Stimulated activated CD4-positive, alpha-beta T cell treated with anti-CD3 and anti-CD28 coated beads, Interleukin-12 subunit alpha, Interleukin-12 subunit beta, amount 100 ng/mL, for 24 hours (primary cell): ENCODE results near the gene INCENP.

ENCODE experiments used
- DNase-seq, 2 experiments: peaks; one replicate each; pipeline ENCODE4 v3.0.0-alpha.2; 2020; ENCODE audit warnings: low read depth in 2 of 2

INCENP gene

DNA sequence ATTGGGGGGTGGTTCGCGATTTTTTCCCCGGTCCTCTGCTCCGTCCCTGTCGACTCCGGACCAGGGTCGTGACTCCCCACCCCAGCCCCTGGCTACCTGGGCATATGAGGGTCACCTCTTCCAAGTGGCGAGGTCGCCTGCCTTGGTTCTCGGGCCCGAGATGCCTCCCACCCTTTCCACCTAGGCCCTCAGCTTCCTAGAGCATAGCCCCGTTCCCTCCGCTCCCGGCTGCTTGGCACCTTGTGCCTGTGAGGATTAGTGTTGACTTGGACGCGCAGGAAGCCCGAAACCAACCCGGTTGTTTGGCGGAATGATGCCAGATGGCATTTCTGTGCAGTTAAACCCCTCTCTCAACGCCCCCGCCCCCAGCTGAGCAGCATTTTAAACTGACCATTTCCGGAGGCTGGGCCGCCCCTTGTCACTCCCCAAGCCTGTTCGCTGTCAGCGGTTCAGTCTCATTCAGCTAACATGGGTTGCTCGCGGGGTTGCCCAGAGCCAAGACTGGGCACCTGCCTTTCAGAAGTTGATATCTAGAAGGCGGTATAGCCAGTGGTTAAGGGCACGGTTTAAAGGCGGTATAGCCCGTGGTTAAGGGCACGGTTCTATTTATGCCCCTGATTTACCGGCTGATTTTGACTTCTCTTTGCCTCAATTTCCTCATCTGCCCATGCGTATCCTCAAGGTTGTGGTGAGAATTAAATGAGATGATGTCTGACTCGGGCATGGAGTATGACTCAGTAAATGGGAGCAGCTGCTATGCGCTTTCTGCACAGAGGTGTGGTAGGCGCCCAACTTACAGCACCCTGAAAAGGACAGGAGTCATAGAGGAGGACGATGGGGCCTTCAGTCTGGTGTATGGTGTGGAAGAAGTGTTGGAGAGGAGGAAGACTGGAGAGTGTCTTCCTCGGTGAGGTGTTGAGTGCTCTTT is 639 bp downstream of the INCENP start:
- peak in 1 of 2 experiments; percentile 29 for DNase-seq

DNA sequence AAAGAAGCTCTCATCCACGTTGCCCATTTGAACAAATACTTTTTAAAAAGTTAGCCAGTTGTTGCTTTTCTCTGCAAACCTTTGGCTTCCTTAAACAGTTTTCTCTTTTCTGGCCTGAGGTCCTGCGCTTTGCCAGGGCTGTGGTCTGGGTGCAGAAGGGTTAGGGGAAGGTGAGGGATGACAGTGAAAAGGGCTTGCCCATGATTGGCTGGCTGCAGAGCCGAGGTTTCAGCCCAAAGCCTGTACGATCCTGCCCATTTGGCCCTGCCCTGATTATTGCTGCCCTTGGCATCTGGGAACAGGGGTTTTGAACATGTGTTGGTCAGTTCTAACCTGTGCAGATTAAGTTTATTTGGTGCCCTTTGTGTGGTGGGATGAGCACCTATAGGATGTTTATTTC is 1.5 kb downstream of the INCENP start:
- DNase-seq, result no peak

DNA sequence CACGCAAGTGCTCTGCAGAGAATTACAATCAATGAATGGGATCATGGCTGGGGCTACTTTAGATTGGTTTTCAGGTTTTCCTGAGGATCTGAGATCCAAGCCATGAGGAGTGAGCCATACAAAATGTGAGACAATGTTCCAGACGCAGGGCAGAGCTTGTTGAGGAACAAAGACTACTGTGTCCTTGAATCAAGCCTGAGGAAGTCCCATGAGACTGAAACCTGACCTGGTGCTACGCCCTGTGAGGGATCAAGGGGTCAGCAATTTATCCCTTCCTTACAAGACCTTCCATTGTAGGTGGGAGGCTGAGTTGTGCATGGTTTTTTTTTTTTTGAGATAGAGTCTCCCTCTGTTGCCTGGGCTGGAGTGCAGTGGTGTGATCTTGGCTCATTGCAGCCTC is 2.1 kb downstream of the INCENP start:
- no peak for DNase-seq

DNA sequence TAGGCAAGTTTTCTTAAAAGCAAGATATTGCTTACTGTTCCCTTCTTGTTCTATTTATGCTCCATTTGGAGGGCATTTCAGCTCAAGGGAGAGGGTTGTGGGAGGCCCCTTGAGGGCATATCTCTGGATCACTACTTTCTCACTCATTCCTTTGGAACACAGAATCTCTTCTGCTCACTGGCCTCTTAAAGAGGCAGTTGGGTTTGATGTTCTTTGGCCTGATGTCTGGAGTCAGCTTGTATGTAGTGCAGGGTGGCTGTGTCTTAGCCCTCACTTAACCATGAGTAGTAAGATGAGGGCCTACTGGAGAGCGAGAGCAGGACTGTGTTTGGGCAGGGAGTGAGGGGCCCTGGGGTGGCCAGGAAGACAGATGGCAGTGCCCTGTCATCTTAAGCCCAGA is 3.6 kb downstream of the INCENP start:
- no peak for DNase-seq

DNA sequence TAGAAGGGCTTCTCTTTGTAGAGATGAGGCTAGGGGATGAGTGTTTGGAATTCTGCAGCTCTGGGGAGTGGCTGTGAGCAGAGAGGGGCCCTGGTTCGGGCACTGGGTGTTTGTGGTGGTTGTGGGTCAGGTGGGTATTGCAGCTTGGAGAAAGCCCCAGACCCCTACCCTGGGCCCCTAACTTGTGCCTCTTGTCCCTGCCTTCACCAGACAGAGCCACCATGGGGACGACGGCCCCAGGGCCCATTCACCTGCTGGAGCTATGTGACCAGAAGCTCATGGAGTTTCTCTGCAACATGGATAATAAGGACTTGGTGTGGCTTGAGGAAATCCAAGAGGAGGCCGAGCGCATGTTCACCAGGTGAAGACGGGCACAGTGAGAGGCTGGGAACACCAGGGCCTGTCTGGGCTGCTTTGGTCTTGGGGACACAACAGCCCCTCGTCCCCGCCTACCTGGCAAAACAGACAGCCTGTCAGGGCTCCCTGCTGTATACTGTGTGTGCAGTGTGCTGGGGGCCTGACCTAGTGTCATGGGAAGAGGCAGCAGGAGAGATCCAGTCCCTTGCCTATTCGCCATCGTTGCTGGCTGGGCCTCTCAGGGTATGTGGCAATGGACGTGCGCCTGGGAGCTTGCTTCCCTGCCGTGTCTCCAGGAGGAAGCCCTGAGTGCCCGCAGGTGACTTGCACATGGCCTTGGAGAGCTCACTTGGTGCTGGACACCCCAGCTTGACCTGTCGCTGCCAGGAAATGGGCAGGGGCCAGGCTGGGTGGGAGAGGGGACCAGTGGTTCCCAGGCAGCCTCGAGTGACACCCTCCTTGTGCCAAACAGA is 4.3 kb downstream of the INCENP start:
- DNase-seq, result no peak

DNA sequence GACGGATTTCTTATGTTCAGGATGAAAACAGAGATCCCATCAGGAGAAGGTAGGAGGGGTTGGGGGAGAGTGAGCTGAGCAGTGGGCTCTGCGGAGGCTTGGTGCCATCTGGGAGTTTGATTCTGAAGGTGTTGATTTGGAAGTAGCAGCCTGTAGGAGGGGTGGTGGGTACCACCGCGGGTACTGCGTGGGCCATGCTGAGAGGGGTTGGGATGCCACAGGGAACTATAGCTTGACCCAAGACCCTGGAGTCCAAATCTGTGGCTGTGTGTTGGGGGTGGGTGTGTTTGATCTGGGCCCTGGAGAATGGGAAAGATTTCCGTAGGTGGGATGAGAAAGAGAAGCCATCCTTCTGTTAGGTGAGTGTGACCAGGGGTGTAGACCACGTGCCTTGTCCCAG is 5.0 kb downstream of the INCENP start:
- no peak for DNase-seq

DNA sequence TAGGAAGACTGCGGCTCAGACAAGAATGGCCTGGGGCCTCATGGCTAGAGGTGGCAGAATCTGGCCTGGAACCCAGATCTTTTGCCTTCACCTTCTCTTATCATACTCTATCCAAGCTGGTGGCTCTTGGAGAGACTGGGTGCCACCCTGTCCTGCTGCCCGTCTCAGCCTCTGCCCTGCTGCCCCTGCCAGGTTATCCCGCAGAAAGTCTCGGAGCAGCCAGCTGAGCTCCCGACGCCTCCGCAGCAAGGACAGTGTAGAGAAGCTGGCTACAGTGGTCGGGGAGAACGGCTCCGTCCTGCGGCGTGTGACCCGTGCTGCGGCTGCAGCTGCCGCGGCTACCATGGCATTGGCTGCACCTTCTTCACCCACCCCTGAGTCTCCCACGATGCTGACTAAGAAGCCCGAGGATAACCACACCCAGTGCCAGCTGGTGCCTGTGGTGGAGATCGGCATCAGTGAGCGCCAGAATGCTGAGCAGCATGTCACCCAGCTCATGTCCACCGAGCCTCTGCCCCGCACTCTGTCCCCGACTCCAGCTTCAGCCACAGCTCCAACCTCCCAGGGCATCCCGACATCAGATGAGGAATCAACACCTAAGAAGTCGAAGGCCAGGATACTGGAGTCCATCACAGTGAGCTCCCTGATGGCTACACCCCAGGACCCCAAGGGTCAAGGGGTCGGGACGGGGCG is 5.9 kb downstream of the INCENP start:
- DNase-seq, result no peak

DNA sequence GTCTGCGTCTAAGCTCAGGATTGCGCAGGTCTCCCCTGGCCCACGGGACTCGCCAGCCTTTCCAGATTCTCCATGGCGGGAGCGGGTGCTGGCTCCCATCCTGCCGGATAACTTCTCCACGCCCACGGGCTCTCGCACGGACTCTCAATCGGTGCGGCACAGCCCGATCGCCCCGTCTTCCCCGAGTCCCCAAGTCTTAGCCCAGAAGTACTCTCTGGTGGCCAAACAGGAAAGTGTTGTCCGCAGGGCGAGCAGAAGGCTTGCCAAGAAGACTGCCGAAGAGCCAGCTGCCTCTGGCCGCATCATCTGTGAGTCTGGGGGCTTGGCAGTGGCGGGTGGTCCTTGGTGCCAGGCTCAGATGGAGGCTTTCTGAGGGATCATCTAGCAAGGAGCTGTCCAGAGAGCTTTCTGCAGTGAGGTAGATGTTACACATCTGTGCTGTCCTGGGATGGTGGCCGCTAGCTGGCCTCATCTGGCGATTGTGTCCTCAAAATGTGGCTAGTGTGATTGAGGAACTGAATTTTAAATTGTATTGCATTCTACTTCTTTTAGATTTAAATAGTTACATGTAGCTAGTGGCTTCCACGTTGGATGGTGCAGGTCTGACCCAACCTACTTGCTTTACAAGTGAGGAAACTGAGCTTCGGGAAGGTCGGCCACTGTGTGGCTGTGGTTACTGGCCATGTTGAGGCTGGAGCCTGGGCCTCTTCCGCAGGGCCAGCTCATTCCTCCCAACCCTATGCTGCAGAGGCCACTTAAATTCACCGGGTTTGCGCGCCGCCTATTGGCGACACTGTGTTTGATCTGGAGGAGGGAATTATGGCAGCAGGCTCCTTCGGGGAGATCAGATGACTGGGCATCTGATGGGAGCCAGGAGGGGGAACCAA is 6.7 kb downstream of the INCENP start:
- DNase-seq, result no peak

DNA sequence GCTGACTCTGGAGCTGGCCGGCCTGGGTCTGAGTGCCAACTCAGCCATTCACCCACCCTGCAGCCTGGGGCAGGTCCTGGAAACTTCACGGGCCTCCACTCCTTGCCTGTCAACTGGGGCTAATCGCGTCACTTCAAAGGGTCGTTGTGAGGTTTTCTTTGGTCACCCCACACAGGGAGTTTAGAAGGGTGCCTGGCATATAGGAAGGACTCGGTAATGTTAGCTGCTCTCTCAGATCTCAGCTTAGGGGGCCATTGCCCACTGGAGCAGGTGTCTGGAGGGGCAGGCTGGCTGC is 7.3 kb downstream of the INCENP start:
- DNase-seq, result no peak

DNA sequence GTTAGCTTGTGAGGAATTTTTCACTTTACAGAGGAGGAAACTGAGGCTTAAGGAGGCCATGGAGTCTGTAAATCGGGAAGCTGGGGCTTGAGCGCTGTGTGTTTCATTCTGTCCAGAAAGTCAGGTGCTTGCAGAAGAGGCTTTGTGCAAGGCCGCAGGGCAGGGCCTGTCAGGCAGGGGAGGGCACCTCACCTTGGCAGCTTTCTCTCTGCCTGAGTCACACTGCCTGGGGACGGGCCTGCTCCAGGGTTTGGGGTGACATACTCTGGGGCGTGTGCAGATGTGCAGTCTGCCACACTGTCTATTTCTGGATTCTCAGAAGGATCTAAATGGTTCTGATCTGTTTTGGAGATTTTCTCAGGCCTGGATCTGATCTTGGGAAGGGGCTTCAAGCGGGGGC is 8.4 kb downstream of the INCENP start:
- DNase-seq, result no peak

DNA sequence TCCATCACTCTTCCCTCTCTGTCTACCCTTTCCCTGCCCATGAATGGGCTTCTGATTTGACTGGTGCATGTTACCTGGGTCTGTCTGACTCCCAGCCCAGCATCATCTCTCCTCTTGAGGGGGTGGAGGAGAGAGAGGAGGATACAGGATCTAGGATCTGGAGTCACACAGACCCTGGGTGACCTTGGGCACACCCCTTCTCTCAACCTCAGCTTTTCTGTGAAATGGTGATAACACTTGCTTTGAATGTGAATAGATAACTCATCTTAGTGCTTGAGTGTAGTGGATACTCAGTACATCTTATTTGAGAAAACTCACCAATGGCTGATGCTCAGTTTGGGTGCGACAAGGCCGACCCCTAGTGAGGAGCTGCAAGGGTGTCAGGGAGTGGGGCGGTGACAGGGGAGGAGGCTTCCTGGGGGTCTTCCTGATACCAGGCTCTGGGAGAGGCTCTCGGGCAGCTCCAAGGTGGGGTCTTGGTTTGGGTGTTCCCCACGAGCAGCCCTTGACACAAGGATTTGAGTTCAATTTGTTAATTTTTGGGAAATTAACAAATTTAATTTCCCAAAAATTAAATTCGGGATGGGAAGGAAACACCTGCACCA is 9.0 kb downstream of the INCENP start:
- no peak for DNase-seq

DNA sequence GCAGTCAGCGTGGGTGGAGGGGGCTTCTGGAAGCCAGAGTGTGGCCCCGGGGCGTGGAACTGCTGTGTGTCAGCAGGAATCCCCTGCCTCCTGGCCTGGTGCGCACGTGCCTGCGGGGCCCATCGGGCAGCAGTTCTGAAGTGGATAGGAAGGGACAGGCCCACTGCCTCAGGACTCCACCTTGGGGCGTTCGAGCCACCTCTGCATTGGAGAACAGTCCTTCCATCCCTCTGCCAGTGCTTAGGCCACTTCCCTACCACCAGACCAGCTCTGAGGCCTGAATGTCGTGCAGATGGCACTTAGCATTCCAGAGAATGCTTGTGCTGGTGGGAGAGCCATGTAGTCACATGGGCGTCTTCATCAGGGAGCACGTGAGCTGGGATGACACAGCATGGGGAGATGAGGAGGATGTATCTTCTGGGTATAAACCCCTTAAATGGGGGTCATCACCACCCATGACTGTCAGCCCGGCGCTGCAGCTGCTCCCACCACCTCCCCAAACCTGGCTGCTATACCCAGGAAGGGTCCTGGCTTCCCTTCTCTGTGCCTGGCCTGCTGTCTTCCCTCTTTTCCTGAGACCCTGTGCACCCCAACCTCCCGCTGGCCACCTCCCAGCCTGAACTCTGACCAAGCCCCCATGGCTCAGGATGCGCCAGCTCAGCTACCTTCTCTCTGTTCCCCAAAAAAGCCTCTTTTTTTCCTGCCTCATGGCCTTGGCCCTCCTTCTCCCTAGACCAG is 9.7 kb downstream of the INCENP start:
- no peak for DNase-seq

DNA sequence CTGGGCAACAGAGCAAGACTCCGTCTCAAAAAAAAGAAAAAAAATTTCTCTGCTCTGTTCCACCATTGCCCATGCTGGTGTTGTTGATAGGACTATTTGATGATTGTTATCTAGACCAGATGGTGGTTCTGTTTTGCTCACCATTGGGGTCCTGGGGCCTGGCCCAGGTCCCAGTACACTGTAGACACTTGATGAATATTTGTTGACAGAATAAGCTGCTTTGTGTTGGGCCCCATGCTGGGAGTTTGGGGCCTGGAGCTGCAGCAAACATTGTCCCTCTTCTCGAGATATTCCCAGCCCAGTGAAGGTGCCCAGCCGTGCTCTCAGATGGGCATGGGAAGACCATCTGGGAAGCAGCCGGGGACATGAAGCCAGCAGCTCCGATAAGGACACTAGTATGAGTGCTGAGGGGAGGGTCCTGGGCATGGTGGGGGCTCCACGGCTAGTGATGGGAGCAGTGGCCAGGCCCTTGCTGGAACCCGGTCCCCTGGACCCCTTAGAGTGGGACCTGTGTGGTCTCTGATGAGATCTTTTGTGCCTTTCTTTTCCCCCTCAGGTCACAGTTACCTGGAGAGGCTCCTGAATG is 13.6 kb downstream of the INCENP start:
- DNase-seq, result no peak

DNA sequence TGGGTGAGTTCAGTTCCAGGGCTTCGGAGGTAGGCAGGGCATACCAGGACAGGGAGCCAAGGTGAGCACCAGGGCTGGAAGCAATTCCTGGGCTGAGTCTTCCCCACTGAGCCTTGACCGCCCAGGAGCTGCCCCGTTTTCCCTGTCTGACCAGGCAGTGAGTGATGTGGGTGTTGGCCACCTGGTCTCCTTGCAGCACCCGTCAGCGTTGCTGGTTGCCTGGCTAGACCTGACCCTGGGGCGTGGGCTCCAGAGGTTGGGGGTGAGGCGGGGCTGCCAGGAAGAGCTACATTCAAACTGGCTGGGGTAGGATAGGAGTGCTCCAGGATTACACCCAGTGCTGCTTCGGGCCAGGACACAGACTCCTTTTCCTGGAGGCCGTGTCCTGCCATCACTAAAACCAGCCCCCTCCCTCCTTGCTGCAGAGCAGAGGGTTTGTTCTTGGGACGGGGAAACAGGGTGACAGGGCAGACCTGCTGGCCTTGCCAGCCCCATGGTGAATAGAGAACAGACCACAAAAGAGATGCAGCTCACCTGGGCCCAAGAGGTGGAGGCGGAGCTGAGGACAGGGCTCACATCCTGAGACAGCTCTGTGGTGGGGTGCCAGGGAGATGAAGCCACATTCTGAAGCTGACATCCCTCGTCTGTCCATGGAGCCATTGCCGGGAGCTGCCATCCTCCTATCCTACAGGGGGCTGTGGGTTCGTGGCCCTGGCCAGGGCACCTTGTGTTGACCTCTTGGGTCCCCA is 14.2 kb downstream of the INCENP start:
- DNase-seq, result no peak

DNA sequence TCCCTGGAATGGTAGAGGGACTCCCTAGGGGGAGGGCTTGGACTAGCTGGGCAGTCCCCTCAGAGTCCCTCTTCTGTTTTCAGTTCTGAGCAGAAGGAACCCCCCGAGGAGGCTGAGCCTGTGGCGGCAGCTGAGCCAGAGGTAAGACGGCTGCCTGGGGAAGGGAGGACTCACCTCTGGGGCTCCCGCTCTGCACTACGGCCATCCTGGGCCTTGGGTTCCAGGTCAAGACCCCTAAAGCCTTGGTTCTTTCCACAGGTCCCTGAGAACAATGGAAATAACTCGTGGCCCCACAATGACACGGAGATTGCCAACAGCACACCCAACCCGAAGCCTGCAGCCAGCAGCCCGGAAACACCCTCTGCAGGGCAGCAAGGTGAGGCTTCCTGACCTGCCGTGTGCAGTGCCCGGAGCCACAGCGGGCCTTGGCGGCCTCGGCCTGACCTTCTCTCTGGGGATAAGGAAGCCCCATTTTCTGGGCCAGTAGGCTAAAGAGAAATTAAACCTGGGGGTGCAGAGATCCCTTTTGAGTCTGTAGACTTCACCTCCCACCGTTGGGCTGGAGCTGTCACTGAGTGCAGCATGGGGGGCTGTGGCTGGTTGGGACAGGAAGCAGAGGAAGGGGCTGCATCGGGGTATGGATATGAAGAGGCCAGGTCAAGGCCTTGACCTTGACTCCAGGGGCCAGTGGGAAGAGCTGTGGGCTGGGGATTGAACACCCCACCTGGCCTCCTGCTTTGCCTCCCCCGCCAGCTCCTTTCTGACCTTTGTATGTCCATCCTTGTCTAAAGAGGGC is 15.0 kb downstream of the INCENP start:
- no peak for DNase-seq

DNA sequence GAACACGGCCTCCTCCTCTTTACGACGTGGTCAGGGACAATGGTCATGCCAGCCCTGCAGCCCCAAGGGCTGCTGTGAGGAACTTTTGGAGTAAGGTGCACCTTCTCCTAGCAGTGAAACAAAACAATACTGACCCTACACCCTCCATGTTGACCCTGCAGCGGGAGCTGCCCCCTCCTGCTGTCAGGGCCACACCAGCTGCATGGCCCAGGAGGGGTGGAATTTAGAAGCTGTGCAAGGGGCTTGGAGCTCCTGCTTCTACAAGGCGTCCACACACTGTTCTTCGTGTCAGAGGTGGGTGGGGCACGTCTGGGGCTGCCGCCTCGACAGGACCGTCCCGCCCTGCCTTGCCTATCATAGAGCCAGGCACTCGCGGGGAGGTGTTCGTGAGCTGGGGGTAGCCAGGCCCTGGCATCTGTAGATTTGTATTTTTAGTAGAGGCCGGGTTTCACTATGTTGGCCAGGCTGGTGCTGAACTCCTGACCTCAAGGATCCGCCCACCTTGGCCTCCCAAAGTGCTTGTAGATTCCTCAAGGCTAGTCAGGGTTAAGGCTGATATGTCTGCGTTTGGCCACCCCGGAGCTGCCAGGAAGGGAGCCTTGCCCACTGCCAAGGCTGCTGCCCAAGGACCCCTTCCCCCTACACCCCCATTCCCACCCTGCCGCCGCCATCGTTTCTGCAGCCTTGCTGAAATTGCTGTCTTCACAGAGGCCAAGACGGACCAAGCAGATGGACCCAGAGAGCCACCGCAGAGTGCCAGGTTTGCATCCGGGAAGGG is 15.9 kb downstream of the INCENP start:
- no peak for DNase-seq

DNA sequence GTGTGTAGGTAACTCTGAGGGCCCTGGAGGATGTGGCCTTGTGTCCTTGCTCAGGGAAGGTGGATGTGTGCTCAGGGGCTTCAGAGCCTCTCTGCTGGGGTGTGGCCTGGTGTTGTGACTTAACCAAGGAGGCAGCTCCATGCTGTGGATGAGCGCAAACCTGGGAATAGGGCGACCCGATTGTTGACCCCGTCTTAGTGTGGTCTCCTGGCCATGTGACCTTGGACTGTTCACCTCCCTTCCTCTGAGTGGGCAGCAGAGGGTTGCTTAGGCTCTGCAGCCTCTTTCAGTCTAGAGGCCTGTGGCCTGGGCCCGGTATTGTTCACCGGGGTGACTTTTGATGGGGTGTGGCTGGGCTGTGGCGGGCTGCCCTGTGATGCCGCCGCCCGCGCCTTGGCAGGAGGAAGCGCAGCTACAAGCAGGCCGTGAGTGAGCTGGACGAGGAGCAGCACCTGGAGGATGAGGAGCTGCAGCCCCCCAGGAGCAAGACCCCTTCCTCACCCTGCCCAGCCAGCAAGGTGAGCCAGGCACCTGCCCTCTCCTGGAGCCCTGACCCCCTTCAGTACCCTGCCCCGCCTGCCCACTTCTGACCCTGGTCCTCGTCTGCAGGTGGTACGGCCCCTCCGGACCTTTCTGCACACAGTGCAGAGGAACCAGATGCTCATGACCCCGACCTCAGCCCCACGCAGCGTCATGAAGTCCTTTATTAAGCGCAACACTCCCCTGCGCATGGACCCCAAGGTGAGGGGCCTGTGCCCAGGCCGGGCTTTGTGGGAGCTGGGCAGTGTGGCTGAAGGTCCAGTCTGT is 16.7 kb downstream of the INCENP start:
- no peak for DNase-seq
